GM21526 (cell line): ENCODE data around the gene TCF23.
"Not testable (repeated sequence)": the region's sequence is repeated elsewhere in the genome, so short reads cannot be mapped to it uniquely, and the experiment has no call there.

Source experiments
- ATAC-seq: cut with Tn5 transposase; IDR thresholded peaks from one replicate; pipeline ENCODE4 v1.9.1; 2021; ENCODE audit warnings: moderate library complexity; ENCODE audit not compliant: unreplicated experiment, low FRiP score

The TCF23 gene

GRCh38 chr2:27152102-27152795, 3.4 kb downstream of the TCF23 start:
- ATAC-seq: no peak

GRCh38 chr2:27152796-27153464, 4.1 kb downstream of the TCF23 start:
- no peak for ATAC-seq

GRCh38 chr2:27154488-27154887, 5.7 kb downstream of the TCF23 start:
- ATAC-seq: no peak

- ATAC-seq: no peak
These were observed 6.3 kb downstream of the TCF23 start for GRCh38 chr2:27155069-27155520.

GRCh38 chr2:27158468-27158867, 9.7 kb downstream of the TCF23 start:
- ATAC-seq: no peak

- ATAC-seq: no peak
These were observed 10.5 kb downstream of the TCF23 start for GRCh38 chr2:27159271-27159670.

GRCh38 chr2:27160191-27160590, 11.4 kb downstream of the TCF23 start:
- no peak for ATAC-seq

- ATAC-seq: no peak
These were observed 13.6 kb downstream of the TCF23 start for GRCh38 chr2:27162151-27163121.

GRCh38 chr2:27164960-27165763, 16.4 kb downstream of the TCF23 start:
- no peak for ATAC-seq

GRCh38 chr2:27170581-27171337, 22.0 kb downstream of the TCF23 start:
- ATAC-seq: no peak

GRCh38 chr2:27171351-27171848, 22.6 kb downstream of the TCF23 start:
- no peak for ATAC-seq

GRCh38 chr2:27174638-27175037, 25.8 kb downstream of the TCF23 start:
- ATAC-seq: no peak

- ATAC-seq: no peak
These were observed 26.5 kb downstream of the TCF23 start for GRCh38 chr2:27175330-27175729.

GRCh38 chr2:27175781-27176180, 27.0 kb downstream of the TCF23 start:
- ATAC-seq: not testable (repeated sequence)

- ATAC-seq: no peak
These were observed 28.9 kb downstream of the TCF23 start for GRCh38 chr2:27177441-27178351.

- no peak for ATAC-seq
These were observed 29.7 kb downstream of the TCF23 start for GRCh38 chr2:27178469-27178868.

- ATAC-seq: no peak
These were observed 30.7 kb downstream of the TCF23 start for GRCh38 chr2:27179344-27180000.

GRCh38 chr2:27182346-27182745, 33.5 kb downstream of the TCF23 start:
- ATAC-seq: no peak
